Right lobe of liver (tissue), 4 donors: ENCODE measurements around the gene YEATS4.

Experiments
- POLR2A ChIP-seq: fragments of 450-650 bp; IDR thresholded peaks from one replicate; pipeline ENCODE4 v1.6.1; 2017; ENCODE audit warnings: antibody characterized with exemption, mild to moderate bottlenecking
- TF ChIP-seq, protein P1 (sequence below), 4 donors: fragments of 200-600 bp in 3 of 4; fragments of 450-650 bp in 1 of 4; IDR thresholded peaks; one replicate each; pipeline versions ENCODE4 v1.5.1 to v1.8.0; 2016 to 2022; ENCODE audit warnings: antibody characterized with exemption in 4 of 4, mild to moderate bottlenecking in 2 of 4
- donor health status: DM: no; HTN: no; CAD: no.
- donor health status: DM: no; HTN: no; CAD: no.
- donor health status: DM: no; HTN: yes; CAD: no.

DNA sequence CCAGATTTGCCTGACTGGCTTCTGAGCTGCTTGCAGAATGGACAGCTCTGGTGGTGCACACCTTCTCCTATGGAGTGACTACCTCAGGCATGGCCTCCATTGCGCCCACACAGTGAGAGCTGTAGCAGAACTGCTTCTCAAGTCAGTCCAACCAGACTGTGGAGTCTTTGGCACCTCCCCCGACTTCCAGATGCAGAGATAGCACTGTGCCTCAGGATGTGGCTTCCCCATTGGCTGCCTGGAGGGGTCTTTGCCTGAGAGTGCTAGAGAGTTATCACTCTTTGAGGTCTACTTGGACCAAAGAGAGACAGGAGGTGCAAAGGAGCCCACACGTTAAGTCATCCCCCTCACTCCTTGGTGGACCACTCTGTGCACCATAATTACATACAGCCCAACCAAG lies 65.9 kb downstream of the YEATS4 start:
- TF ChIP-seq, protein P1, sequence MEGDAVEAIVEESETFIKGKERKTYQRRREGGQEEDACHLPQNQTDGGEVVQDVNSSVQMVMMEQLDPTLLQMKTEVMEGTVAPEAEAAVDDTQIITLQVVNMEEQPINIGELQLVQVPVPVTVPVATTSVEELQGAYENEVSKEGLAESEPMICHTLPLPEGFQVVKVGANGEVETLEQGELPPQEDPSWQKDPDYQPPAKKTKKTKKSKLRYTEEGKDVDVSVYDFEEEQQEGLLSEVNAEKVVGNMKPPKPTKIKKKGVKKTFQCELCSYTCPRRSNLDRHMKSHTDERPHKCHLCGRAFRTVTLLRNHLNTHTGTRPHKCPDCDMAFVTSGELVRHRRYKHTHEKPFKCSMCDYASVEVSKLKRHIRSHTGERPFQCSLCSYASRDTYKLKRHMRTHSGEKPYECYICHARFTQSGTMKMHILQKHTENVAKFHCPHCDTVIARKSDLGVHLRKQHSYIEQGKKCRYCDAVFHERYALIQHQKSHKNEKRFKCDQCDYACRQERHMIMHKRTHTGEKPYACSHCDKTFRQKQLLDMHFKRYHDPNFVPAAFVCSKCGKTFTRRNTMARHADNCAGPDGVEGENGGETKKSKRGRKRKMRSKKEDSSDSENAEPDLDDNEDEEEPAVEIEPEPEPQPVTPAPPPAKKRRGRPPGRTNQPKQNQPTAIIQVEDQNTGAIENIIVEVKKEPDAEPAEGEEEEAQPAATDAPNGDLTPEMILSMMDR (IDR thresholded peaks at IDR 0.05): no peak
- no peak for TF ChIP-seq POLR2A
